Measurements from ENCODE around the gene HK1. TPM values are rescaled to one million over a fixed set of nuclear protein-coding genes. Genes with fewer than 3 reads are reported as not detected.

The HK1 gene
- total RNA-seq, 1 experiment from 2014 or later: 98.8 TPM

- H3K36me3 Mint-ChIP-seq (ENCODE audit: insufficient read depth in 1 of 3, low read depth in 3 of 3): peaks cover 0 to 8% (median 2%) of the 10 kb centered on the region in 3 experiments; a peak in 4 of 7 replicates
- peak overlapping the region; percentile 93 to 100 (median 94); a peak in 3 of 7 replicates for H3K27ac Mint-ChIP-seq
- H3K27ac ChIP-seq (ENCODE audit: insufficient read length, low read depth, low read length): peak overlapping the region; percentile 58
- peaks cover 39% of the 10 kb centered on the region for H3K4me1 ChIP-seq (ENCODE audit: insufficient read depth, low read length)
- H4K91ac ChIP-seq (ENCODE audit: insufficient read length, low read depth, low read length): no peak overlapping the region
- no peak for TF ChIP-seq CTCF (conservative IDR thresholded peaks at IDR 0.05)
- no peak overlapping the region for H3K14ac ChIP-seq (ENCODE audit: insufficient read depth, low read length)
- no peak overlapping the region for H3T11ph ChIP-seq (ENCODE audit: low read length)
- peaks cover 65 to 76% of the 10 kb centered on the region in 2 experiments for H3K4me1 Mint-ChIP-seq
- no peak overlapping the region for H3K4me3 Mint-ChIP-seq
- H3K23me2 ChIP-seq (ENCODE audit: insufficient read length, low read depth, low read length, poor library complexity, severe bottlenecking): no peaks in the 10 kb centered on the region
- H3K9ac ChIP-seq (ENCODE audit: extremely low read depth, insufficient read length, low read length): no peak overlapping the region
- H3K79me2 ChIP-seq (ENCODE audit: insufficient read depth, low read length): peaks cover 52% of the 10 kb centered on the region
- H2BK12ac ChIP-seq (ENCODE audit: insufficient read length, low read depth, low read length): no peak overlapping the region
- no peak overlapping the region for H4K8ac ChIP-seq (replicated peaks; ENCODE audit: insufficient read length, low read depth, low read length)
- H2BK5ac ChIP-seq (ENCODE audit: insufficient read length, low read length): no peak overlapping the region
- no peaks in the 10 kb centered on the region; the same call in 1 of the 2 replicates for H3K27me3 ChIP-seq (ENCODE audit: insufficient read depth, low read length)
- H3K4me2 ChIP-seq (ENCODE audit: insufficient read depth, insufficient read length, low read length): peak overlapping the region; percentile 22
- no peak overlapping the region for H2BK15ac ChIP-seq (ENCODE audit: low read depth, low read length)
- no peak overlapping the region for H3K4ac ChIP-seq (ENCODE audit: low read depth, low read length)
- no peak for DNase-seq
- no peak overlapping the region for H3K18ac ChIP-seq (ENCODE audit: insufficient read length, low read depth, low read length)
- H2AK5ac ChIP-seq (ENCODE audit: insufficient read length, low read length): no peak overlapping the region
- peaks cover 3% of the 10 kb centered on the region for H3K79me1 ChIP-seq (ENCODE audit: insufficient read depth, low read depth, low read length, poor library complexity, severe bottlenecking)
- H3K23ac ChIP-seq (ENCODE audit: insufficient read length, low read depth, low read length): no peak overlapping the region
- H4K5ac ChIP-seq (ENCODE audit: insufficient read length, low read depth, low read length): no peak overlapping the region
- no peak overlapping the region for H2AFZ ChIP-seq (ENCODE audit: low read length)
- H3K9me3 ChIP-seq (ENCODE audit: control insufficient read depth, low read depth, low read length): no peaks in the 10 kb centered on the region
- no peak overlapping the region for H2BK20ac ChIP-seq (ENCODE audit: low read depth, low read length, poor library complexity, severe bottlenecking)
- WGBS (ENCODE audit: extremely low coverage, insufficient read length, low lambda C conversion rate): no CpG with 5 or more reads among the region's 3 CpGs
- H4K20me1 ChIP-seq (ENCODE audit: control insufficient read depth, insufficient read depth, insufficient read length): no peaks in the 10 kb centered on the region
- H3K27me3 Mint-ChIP-seq (ENCODE audit: low read depth): no peaks in the 10 kb centered on the region
- H3K9me3 Mint-ChIP-seq: no peaks in the 10 kb centered on the region; a peak in 1 of 5 replicates
- H3K56ac ChIP-seq (ENCODE audit: insufficient read length, low read depth, low read length): no peak overlapping the region
- H2BK120ac ChIP-seq (ENCODE audit: low read depth, low read length, poor library complexity, severe bottlenecking): no peak overlapping the region
These were observed 48.4 kb downstream of the HK1 start for GRCh38 chr10:69326692-69327091.

Measured in H9 (cell line).